Suprapubic skin (tissue), 3 donors: ENCODE data around the gene FKBP2.

Source experiments
- POLR2A ChIP-seq, 2 donors: fragments of 450-650 bp; IDR thresholded peaks; one replicate each; pipeline ENCODE4 v1.6.1; 2017; ENCODE audit warnings: antibody characterized with exemption in 2 of 2, mild to moderate bottlenecking in 2 of 2, moderate library complexity in 2 of 2
- TF ChIP-seq, protein P1 (sequence below), 2 donors: fragments of 200-600 bp in 1 of 2; fragments of 450-650 bp in 1 of 2; sonication (generic) in 1 of 2; IDR thresholded peaks; one replicate each; pipeline ENCODE4 v1.5.1; 2016 to 2019; ENCODE audit warnings: antibody characterized with exemption in 2 of 2, mild to moderate bottlenecking in 1 of 2, moderate library complexity in 1 of 2

DNA sequence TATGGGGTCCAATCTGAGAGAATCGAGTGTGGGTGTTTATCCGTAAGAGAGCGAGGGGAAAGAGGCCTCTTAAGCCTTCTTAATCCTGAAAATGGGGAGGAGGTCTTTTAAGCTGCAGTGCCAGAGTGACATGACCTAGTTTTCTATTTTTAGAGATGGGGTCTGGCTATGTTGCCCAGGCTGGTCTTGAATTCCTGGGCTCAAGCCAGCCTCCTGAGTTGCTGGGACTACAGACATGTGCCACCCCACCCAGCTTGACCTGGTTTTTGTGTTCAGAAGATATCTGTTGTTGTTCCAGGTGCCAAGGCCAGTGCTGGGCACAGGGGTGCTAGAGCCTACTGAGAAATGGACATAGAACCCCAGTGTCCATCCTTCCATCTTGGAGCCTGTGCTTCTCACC lies 42.2 kb downstream of the FKBP2 start:
- TF ChIP-seq POLR2A (IDR thresholded peaks at IDR 0.05), result no peak
- TF ChIP-seq, protein P1, sequence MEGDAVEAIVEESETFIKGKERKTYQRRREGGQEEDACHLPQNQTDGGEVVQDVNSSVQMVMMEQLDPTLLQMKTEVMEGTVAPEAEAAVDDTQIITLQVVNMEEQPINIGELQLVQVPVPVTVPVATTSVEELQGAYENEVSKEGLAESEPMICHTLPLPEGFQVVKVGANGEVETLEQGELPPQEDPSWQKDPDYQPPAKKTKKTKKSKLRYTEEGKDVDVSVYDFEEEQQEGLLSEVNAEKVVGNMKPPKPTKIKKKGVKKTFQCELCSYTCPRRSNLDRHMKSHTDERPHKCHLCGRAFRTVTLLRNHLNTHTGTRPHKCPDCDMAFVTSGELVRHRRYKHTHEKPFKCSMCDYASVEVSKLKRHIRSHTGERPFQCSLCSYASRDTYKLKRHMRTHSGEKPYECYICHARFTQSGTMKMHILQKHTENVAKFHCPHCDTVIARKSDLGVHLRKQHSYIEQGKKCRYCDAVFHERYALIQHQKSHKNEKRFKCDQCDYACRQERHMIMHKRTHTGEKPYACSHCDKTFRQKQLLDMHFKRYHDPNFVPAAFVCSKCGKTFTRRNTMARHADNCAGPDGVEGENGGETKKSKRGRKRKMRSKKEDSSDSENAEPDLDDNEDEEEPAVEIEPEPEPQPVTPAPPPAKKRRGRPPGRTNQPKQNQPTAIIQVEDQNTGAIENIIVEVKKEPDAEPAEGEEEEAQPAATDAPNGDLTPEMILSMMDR (IDR thresholded peaks at IDR 0.05), result no peak
